Coronary artery (tissue), 2 donors: ENCODE measurements around the gene KRT86.

ENCODE experiments used
- DNase-seq: peaks from one replicate; pipeline ENCODE4 v3.0.0-alpha.2; 2017; ENCODE audit warnings: low spot score
- H3K27ac ChIP-seq, 2 donors: fragments of 200-600 bp; sonication (generic); one replicate each; pipeline ENCODE4 v1.5.1; 2016 to 2019
- H3K4me3 ChIP-seq: fragments of 200-600 bp; sonication (generic); 2 replicates; pipeline ENCODE4 v1.5.1; 2016; ENCODE audit warnings: mild to moderate bottlenecking, moderate library complexity
- CTCF ChIP-seq: fragments of 200-600 bp; sonication (generic); IDR thresholded peaks from one replicate; pipeline ENCODE4 v1.5.1; 2019; ENCODE audit warnings: antibody characterized with exemption

Gene KRT86

GRCh38 chr12:52245259-52245961, 29.0 kb upstream of the KRT86 start:
- TF ChIP-seq CTCF, result no peak
- no peak for DNase-seq
- Histone ChIP-seq H3K27ac (peak overlapping the region; percentile 78 to 84), H3K4me3 (no peak overlapping the region)

- H3K27ac ChIP-seq, result peak overlapping the region; percentile 78 to 84
- DNase-seq, result no peak
- no peak overlapping the region for H3K4me3 ChIP-seq
- TF ChIP-seq CTCF, result no peak
Measured at GRCh38 chr12:52245962-52246569, 28.4 kb upstream of the KRT86 start.

- peak overlapping the region; percentile 78 to 84 for H3K27ac ChIP-seq
- no peak for DNase-seq
Measured at GRCh38 chr12:52246720-52247621, 27.5 kb upstream of the KRT86 start.

GRCh38 chr12:52247622-52248540, 26.6 kb upstream of the KRT86 start:
- H3K27ac ChIP-seq, result peak overlapping the region; percentile 78 to 84
- no peak overlapping the region for H3K4me3 ChIP-seq
- DNase-seq, result peak; percentile 53
- no peak for TF ChIP-seq CTCF

More at GRCh38 chr12:52246720-52247621, 27.5 kb upstream of the KRT86 start:
- no peak overlapping the region for H3K4me3 ChIP-seq
- TF ChIP-seq CTCF, result no peak

- Histone ChIP-seq H3K4me3 (peak overlapping the region; percentile 39), H3K27ac (peak overlapping the region; percentile 78 to 84)
- no peak for TF ChIP-seq CTCF
- peak; percentile 93 for DNase-seq
Measured at GRCh38 chr12:52248541-52249461, 25.6 kb upstream of the KRT86 start.
